ENCODE data around the gene MAP3K3.

- no peak for TF ChIP-seq POLR2A (IDR thresholded peaks at IDR 0.05)
- no peak for TF ChIP-seq CTCF (IDR thresholded peaks at IDR 0.05)
- no peak for TF ChIP-seq EP300 (IDR thresholded peaks at IDR 0.05)
These were observed 34.4 kb upstream of the MAP3K3 start for GRCh38 chr17:63587770-63588169.

Data from tibial nerve (tissue), 4 donors.